ENCODE results near the gene LSM12. TPM values are rescaled to one million over a fixed set of nuclear protein-coding genes. Genes with fewer than 3 reads are reported as not detected.
"Not testable (repeated sequence)": the region's sequence is repeated elsewhere in the genome, so short reads cannot be mapped to it uniquely, and the experiment has no call there.

The LSM12 gene
- polyA plus RNA-seq, 1 donor: 26.7 TPM

DNA sequence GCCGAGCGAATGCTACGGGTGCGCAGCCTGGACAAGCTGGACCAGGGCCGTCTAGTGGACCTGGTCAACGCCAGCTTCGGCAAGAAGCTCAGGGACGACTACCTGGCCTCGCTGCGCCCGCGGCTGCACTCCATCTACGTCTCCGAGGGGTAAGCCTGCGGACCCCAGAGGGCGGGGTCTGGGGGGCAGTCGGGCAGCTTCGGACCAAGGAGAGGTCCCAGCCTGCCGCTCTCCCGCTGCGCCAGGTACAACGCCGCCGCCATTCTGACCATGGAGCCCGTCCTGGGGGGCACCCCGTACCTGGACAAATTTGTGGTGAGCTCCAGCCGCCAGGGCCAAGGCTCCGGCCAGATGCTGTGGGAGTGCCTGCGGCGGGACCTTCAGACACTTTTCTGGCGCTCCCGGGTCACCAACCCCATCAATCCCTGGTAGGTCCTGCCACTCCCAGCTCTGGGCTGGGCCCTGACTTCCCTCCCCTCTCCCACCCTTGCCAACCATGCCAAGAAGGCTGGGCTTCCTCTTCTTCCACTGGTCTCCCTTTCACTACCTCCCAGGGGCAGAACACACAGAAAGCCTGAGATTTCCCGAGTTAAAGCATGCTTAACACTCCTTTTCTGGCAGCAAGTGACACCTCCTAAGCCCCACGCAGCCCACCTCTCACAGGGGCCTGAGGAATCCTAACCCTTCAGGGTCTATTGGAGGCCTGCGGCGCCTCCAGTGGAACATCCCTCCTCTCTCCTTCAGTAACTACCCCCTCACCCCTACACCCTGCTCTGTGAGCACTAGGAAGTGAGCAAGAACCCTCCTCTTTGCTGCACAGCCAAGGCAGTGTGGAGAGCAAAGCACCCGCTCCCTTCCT, 58.9 kb downstream of the LSM12 start:
- no peak for DNase-seq (ENCODE audit: low read depth)

DNA sequence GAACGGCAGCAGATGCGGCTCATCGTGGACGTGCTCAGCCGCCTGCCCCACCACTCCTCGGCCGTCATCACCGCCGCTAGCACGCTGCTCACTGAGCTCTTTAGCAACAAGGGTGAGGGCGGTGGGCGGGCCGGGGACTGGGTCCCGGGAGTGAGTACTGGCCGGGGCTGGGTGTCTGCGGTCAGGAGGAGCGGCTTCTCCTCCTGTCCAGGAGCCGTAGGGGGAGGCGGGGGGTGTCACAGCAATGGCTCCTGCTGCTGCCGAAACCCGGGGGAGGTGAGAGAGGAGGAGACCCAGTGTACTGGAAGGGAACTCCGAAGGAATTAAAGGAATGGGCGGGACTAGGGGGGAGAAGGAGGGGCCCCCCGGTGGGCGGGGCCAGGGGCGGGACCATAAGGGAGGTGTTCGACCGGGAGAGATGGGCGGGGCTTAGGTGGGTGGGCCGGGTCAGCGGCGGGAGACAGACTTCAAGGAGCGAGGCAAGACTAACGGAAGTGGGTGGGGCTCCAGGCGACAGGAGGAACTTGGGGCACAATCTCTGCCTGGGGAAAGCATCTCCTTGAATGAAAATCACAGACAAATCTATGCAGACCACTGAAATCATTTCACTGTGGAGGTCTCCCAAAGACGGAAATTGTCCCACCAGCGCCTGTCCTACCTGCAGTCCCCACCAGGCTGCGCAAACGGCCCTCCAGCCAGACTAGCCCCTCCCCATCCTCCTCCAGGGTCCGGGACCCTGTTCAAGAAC, 59.7 kb downstream of the LSM12 start:
- peak; percentile 43 for DNase-seq (ENCODE audit: low read depth)

DNA sequence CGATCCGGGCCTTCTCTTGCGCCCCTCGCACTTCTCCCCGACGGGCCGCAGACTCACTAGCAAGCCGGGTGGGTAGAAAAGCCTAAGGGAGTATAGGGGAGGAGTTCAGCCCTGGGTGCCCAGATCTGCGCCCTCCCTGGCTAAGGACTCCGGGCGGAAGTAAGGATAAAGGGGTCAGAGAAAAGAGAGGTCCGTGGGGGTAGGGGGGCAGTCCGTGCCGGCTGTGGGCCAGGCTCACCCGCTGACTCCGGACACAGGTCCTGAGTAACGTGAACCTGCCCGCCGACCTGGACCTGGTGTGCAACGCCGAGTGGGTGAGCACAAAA, 60.2 kb downstream of the LSM12 start:
- no peak for DNase-seq (ENCODE audit: low read depth)

DNA sequence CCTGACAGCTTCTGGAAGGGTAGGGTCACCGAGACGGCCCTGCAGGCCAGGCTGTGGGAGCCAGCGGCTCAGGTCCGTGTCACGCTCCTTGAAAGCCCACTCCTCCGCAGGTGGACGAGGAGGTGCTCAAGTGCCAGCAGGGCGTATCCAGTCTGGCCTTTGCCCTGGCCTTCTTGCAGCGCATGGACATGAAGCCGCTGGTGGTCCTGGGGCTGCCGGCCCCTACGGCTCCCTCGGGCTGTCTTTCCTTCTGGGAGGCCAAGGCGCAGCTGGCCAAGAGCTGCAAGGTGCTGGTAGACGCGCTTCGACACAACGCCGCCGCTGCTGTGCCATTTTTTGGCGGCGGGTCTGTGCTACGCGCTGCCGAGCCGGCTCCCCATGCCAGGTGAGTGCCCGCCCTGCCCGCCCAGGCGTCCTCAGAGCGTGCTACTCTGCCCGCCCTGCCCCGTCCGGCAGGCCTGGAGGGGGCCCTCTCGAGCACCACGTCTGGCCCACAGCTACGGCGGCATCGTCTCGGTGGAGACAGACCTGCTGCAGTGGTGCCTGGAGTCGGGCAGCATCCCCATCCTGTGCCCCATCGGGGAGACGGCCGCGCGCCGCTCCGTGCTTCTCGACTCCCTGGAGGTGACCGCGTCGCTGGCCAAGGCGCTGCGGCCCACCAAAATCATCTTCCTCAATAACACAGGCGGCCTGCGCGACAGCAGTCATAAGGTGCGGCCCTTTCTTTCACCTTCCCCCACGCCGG, 60.8 kb downstream of the LSM12 start:
- no peak for DNase-seq (ENCODE audit: low read depth)

DNA sequence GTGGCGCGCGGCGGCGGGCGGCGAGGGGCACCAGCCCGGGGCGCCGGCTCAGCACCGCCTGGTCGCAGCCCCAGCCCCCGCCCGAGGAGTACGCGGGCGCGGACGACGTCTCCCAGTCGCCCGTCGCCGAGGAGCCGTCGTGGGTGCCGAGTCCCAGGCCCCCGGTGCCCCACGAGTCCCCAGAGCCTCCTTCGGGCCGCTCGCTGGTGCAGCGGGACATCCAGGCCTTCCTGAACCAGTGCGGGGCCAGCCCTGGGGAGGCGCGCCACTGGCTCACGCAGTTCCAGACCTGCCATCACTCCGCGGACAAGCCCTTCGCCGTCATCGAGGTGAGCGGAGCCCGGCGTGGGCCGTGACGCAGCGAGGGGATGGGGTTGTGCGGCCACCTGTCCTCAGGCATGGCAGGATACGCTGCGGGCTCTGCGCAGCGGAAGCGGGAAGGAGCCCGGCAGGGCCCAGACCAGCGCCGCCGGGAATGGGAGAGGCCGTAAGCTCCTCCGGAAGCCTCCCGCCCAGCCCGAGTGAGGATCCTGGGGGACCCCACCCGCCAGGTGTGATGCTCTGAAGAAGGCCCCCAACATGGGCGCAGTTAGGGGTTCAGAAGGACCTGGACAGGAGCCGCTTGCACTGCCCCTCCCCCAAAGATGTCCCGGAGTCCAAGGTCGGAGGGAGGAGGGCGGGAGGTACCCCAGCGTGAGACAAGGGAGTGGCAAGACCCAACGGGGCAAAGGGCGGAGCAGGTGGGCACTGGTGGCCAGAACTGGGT, 61.5 kb downstream of the LSM12 start:
- DNase-seq (ENCODE audit: low read depth): no peak

DNA sequence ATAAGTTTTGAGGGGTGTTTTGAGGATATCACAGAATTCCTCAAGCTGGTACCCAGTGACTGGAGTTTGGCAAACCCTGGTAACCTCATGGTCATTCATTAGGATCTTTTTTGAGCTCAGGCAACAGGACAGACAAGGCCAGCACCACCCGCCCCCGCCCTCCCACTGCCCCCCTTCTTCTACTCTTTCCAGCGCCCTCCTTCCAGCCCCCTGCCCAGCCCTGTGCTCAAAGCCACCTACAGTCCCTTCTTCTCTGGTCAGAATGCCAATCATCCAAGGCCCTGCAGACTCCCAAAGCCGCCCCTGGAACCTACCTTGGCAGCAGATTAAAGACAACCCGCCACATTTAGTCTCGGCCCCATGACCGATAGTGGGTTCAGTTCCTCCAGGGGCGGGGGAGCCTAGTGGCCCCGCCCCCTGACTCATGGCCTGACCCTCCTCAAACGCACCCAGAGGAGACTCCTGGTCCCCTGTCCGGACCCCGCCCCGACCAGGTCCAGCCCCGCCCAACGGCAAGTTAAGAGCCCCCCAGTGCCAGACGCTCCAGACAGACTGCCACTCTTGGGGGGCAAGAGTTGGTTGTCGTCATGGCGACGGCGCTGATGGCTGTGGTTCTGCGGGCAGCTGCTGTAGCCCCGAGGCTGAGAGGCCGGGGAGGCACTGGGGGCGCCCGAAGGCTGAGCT, 62.3 kb downstream of the LSM12 start, which contains the start of gene NAGS:
TSS of gene NAGS (plus strand) at position 546 of the 684 bp plus-strand sequence. CDS start at position 588, 42 bp downstream.
- DNase-seq (ENCODE audit: low read depth): no peak

DNA sequence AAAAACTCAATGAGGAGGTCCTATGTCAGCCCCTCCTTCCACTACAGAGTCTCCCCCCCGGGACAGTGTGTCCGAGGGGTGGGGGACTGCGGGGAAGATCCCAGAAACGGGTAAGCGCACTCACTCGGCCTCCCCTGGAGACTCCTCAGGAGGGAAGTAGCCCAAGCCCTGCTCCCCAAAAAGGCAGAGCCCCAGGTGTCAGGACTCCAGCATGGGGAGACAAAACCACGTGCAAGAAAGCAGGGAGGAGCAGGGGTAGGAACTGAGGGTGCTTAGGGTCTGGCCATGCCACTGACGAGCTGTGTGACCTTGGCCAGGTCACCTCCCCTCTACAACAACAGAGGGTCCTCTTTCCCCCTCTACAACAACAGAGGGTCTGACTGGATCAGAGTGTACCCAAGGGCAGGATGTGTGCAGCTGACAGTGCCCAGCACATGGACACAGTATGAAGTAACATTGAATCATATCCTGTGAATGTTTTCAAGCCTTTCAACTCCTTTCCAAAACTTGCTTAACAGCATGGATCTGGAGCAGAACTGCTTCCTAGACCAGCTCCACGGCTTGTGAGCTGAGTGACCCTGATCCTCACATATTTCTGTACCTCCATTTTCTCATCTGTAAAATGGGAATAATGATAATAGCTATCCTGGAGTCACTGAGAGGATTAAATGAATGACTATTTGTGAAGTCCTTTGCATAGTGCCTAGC, 64.2 kb downstream of the LSM12 start:
- DNase-seq (ENCODE audit: low read depth): no peak

DNA sequence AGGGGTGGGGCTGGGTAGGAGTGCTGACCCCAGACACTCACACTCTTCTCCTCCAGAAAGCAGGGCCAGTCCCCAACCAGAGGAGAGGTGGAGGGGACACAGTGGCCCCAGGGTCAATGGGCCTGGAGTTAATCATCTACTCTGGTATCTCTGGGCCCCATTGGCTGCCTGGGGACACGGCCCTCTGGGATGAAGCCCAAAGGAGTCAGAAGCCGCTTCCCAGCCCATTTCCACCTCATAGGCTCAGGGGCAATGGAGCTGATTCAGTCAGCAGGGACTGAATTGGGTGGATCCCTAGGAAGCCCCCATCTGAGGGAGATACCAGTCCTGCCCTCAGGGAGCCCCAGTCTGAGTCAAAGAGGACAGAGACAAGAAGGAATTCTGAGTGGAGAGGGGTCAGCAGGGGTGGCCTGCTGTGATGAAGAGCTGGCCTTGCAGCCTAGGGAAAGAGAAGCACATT, 65.0 kb downstream of the LSM12 start:
- no peak for DNase-seq (ENCODE audit: low read depth)

DNA sequence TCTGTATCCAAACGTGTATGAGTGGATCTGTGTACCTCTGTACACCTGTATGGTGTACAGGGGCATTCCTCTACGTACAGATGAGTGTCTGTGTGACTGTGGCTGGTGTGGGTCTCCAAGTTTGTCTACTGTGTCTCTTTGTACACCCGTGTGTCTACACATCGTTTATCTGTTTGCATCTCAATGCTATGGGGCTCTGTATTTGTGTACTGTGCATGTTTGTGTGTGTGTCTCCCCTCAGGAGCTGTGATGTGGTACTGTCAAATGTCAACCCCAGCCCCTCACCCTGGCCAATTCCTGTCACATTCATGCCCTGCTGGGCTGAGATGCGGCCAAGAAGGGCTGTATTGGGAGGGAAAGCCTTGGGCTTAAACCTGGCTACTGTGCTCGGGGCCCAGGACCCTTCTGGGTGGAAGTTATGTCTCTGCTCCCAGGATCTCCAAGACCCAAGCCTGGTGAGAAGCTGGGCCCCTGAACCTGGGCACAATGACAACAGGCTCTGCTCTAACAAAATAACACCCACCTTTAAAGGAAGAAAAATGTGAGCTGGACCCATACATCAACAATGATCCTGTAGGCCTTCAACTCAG, 65.5 kb downstream of the LSM12 start:
- DNase-seq (ENCODE audit: low read depth): no peak

DNA sequence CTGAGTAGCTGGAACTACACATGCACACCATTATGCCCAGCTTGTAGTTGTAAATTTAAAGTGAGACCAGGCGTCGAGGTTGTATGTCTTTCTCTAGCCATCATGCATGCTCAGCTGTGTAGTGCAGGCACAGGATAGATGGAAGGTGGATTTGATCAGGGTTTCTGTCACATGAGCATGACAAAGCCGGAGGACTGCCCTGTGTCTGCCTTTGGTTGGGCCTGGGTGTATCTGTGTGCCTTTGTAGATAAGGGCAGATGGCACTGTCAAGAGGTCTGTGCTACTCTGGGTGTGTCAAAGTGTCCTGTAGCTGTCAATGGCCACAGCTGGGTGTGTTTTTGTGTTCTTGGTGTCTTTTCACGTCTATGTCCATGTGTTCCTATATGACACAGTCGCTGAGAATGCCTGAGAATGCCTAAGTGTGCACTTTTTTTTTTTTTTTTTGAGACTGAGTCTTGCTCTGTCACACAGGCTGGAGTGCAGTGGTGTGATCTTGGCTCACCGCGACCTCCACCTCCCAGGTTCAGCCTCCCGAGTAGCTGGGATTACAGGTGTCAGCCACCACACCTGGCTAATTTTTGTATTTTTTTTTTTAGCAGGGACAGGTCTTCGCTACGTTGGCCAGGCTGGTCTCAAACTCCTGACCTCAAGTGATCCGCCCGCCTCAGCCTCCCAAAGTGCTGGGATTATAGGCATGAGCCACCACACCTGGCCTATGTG, 66.2 kb downstream of the LSM12 start:
- no peak for DNase-seq (ENCODE audit: low read depth)

DNA sequence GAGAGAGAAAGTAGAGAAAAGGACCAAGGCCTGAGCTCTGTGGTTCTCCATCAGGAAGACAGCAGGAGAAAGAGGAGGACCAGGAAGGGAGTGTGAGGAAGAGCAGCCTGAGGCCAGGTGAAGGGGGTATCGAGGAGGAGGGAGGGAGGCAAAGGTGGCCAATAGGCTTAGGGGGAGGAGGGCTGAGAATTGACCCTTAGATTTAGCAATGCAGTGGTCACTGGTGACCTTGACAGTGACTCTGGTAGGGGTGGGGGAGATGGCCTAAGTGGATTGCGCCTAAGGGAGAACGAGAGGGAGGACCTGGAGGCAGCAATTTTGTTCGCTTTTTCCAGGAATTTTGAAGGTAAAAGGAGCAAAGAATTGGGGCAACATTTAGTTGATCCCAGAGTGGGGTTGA, 67.4 kb downstream of the LSM12 start:
- DNase-seq (ENCODE audit: low read depth): no peak

DNA sequence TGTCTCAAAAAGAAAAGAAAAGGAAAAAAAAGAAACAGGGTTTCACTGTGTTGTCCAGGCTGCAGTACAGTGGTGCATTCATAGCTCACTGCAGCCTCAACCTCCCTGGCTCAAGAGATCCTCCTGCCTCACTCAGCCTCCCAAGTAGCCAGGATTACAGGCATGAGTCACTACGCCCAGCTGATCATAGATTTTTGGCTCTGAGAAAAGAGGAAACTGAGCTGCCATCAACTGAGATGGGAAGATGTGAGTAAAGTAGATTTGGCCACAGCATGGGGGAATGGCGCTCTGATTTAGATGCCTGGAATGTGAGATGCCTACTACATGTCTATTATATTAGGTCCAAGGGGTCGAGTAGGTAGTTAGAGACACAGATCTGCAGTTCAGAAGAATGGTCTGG, 67.9 kb downstream of the LSM12 start:
- DNase-seq (ENCODE audit: low read depth): no peak

DNA sequence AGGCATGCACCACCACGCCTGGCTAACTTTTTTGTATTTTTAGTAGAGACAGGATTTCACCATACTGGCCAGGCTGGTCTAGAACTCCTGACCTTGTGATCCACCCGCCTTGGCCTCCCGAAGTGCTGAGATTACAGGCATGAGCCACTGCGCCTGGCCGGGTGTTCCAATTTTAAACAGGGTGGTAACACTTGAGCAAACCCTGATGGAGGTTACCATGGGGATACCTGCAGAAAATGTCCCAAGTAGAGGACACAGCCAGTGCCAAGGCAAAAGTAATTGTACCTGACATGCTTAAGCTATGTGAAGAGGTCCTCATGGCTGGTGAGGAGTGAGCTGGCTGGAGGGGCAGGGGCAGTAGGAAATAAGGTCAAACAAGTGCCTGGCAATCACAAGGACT, 69.3 kb downstream of the LSM12 start:
- DNase-seq (ENCODE audit: low read depth): not testable (repeated sequence)

DNA sequence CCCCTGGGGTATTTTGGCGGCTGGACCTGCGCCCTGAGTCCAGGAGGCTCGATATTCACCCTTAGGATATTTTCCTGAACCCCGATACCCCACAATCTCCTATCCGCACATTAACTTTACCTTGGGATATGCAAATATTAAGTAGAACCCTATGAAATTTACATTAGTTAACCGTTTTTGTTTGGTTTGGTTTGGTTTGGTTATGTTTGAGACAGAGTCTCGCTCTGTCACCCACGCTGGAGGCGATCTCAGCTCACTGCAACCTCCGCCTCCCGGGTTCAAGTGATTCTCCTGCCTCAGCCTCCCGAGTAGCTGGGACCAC, 71.4 kb downstream of the LSM12 start:
- DNase-seq (ENCODE audit: low read depth): no peak

DNA sequence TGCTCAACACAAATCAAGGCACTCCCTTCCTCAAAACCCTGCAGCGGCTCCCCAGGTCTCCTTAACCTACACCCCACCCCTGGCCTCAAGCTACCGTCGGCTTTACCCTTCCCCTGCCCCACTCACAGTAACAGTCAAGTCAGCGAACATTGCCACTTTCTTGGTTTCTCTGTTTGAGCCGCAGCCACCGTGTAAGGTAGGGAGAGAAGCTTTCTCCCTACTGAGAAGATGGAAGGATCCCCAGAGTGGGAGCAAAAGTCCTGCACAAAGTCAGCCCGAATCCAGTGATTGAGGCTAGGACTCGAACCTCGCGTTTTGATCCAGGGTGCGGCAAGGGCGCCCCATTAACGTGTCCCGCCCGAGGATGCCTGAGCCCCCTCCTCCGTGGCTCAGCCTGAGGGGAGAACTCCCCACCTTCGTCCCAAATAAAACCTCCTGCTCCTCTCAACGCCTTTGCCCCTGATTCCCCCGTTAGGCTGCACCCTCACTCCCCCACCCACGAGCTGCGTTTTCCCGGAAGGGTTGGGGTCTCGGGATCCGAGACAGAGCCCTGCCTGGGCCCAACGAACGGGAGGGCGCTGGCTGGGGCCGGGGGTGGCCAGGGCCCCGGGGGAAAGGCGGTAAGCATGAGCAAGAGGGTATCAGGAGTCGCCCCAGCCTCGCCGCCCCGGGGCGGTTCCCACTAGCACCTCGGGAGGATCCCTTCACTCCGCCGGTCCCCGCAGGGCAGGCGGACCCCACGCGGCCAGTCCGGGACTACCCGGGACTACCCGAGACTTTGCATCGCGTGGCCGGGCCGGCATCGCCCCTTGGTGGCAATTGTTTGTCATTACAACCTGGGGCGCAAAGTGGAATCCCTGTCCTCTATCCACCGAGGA, 72.0 kb downstream of the LSM12 start:
- no peak for DNase-seq (ENCODE audit: low read depth)

DNA sequence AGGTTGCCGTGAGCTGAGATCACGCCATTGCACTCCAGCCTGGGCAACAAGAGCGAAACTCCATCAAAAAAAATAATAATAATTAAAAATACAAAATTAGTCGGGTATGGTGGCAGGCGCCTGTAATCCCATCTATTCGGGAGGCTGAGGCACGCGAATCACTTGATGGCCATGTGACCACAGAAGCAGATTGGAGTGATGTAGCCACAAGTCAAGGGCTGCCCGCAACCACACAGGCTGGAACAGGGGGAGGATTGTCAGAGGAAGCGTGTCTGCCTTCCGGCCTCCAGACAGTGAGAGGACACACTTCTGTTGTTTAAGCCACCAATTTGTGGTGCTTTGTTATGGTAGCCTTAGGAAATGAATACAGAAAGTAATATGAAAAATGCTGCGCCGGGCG, 73.8 kb downstream of the LSM12 start:
- no peak for DNase-seq (ENCODE audit: low read depth)

DNA sequence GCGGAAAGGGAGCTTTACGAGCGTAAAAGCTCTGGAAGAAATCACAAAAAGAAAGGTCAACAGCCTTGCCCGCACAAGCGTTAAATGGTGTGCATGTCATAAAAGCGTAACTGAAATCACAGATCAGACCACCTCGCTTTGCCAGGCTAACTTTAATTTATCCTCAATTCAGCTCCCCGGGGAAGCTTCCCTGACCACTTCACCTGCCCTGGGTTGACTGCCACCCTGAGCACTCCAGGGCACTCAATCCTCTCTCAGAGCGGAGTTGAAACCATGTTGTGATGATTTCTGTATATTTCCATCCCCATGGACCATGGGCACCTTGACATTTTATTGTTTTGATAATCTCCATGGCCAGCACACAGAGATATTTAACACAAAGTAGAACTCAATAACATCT, 78.2 kb downstream of the LSM12 start:
- DNase-seq (ENCODE audit: low read depth): no peak

All from forelimb muscle (tissue), 1 donor.